SH-SY5Y (cell line): ENCODE measurements around the gene DAG1.

Source experiments
- GATA2 ChIP-seq: IDR thresholded peaks from 2 replicates; pipeline ENCODE4 v1.6.1; 2011; ENCODE audit warnings: mild to moderate bottlenecking, low read depth, low read length
- GATA3 ChIP-seq: IDR thresholded peaks from 2 replicates; pipeline ENCODE4 v1.6.1; 2011; ENCODE audit warnings: low read depth, mild to moderate bottlenecking, low read length, moderate library complexity

GRCh38 chr3:49453621-49454020 is 16.4 kb upstream of the DAG1 start:
- TF ChIP-seq GATA2 (no peak), GATA3 (no peak)
